ENCODE measurements around the gene ZC3HAV1.
"Not testable (repeated sequence)": the region's sequence is repeated elsewhere in the genome, so short reads cannot be mapped to it uniquely, and the experiment has no call there.

The ZC3HAV1 gene

DNA sequence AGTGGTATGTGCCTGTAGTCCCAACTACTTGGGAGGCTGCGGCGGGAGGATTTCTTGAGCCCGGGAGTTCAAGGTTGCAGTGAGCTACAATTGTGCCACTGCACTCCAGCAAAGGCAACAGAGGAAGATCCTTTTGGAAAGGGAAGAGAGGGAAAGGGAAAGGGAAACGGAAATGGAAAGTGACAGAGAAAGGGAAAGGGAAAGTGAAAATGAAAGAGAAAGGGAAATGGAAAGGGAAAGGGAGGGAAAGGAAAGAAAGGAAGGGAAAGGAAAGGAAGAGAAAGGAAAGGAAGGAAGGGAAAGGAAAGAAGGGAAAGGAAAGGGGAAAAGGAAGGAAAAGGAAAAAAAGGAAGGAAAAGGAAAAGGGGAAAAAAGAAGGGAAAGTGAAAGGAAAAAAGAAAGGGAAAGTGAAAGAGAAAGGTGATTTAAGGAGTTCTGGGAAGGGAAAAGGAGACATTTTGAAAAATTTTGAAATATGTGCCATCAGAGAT lies 2.3 kb upstream of the ZC3HAV1 start:
- no peak for DNase-seq

DNA sequence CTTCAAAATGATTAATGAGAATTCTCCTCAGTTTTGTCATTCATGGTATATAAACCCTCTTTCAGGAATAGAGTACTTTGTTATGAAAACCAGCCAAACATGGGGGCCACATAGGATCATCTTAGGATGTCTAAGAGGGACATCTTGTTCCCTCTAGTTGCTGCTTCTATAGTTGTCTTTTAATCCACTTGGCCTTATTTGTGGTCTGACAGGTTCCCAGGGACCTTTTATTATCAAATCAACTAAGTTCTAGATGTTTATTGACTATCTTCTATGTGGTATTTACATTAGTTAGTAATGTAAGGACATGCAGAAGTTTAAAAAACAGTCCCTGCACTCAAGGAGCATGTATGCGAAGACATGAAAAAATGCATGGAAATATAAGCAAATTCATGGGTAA lies 1.6 kb upstream of the ZC3HAV1 start:
- no peak for DNase-seq

DNA sequence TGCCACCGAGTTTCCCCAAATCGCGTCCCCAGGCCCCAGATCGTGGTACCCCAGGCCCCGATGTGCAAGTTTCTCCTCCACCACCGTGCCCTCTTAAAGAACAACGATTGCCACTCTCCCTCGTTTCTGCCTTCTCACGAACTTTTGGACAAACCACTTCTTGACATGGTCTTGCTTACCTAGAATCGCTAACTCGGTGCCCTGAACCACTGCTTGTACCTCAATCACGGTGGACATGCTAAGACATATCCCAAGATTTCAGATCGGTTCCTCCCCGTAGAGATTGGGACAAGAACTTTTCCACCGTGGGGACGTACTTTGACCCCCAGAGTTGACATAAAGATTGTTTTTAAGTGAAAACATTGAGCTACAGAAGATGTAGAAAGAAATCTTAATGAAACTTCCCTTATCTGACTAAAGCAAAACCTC lies 477 bp upstream of the ZC3HAV1 start:
- DNase-seq, result no peak

- DNase-seq, result no peak
Measured at GRCh38 chr7:139108266-139109187, 993 bp downstream of the ZC3HAV1 start.

GRCh38 chr7:139106959-139107358 lies 2.6 kb downstream of the ZC3HAV1 start:
- no peak for DNase-seq

DNA sequence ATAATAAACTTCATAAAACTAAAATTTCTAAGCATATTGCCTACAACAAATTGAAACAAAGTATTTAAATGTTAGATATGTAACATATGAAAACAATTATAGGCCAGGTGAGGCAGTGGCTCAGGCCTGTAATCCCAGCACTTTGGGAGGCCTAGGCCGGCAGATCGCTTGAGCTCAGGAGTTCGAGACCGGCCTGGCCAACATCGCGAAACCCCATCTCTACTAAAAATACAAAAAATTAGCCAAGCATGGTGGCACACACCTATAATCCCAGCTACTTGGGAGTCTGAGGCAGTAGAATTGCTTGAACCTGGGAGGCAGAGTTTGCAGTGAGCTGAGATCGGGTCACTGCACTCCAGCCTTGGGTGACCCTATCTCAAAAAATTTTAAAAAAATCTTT lies 3.3 kb downstream of the ZC3HAV1 start:
- DNase-seq, result not testable (repeated sequence)

DNA sequence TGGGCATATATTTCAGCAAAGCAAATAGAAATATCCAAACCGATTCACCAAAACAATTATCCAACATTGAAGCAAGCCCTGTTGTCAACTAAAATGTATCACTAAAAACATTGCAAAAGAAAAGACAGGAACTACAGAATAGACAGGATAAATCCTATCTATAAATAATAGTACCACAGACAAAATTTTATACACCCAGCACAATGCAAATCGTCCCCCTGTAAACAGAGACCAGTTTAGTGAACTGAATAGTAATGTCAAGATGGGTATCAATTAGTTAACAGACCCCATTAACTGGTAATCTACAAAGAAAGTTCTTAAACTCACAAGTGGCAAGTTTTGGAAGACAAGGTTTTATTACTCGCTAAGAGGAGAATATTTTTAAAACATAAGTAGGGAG lies 4.0 kb downstream of the ZC3HAV1 start:
- DNase-seq, result no peak

GRCh38 chr7:139104091-139104450 lies 5.4 kb downstream of the ZC3HAV1 start:
- no peak for DNase-seq

GRCh38 chr7:139103057-139103815 lies 6.3 kb downstream of the ZC3HAV1 start:
- DNase-seq, result no peak

GRCh38 chr7:139101637-139102158 lies 7.8 kb downstream of the ZC3HAV1 start:
- not testable (repeated sequence) for DNase-seq

GRCh38 chr7:139099172-139099947 lies 10.2 kb downstream of the ZC3HAV1 start:
- no peak for DNase-seq

GRCh38 chr7:139095194-139095659 lies 14.3 kb downstream of the ZC3HAV1 start:
- DNase-seq, result no peak

DNA sequence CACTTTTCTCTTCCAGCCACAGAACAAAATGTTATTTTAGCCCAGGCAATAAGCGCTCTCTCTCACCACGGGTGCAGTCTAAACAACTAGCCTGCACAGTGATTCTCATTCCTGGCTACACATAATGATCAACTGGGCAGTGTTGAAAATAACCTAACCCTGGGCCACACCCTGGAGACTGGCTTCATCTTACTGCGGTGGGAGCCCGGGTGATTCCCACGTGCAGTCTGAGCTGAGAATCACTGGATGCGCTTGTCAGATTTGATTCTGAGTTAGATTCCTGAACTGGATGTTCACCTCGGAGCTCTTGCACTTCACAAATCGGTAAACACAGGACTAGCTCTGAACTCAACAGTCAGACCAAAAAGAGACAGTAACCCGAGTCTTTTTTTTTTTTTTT lies 14.9 kb downstream of the ZC3HAV1 start:
- DNase-seq, result no peak

- no peak for DNase-seq
Measured at GRCh38 chr7:139094030-139094429, 15.5 kb downstream of the ZC3HAV1 start.

DNA sequence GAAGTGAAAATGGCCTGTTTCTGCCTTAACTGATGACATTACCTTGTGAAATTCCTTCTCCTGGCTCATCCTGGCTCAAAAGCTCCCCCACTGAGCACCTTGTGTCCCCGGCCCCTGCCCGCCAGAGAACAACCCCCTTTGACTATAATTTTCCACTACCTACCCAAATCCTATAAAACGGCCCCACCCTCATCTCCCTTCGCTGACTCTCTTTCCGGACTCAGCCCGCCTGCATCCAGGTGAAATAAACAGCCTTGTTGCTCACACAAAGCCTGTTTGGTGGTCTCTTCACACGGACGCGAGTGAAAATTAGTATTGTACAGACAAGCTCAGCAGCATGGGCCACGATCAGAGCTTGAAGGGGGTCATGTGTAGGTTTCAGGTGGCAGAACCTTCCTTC lies 16.0 kb downstream of the ZC3HAV1 start:
- DNase-seq, result not testable (repeated sequence)

- no peak for DNase-seq
Measured at GRCh38 chr7:139092090-139092796, 17.3 kb downstream of the ZC3HAV1 start.

DNA sequence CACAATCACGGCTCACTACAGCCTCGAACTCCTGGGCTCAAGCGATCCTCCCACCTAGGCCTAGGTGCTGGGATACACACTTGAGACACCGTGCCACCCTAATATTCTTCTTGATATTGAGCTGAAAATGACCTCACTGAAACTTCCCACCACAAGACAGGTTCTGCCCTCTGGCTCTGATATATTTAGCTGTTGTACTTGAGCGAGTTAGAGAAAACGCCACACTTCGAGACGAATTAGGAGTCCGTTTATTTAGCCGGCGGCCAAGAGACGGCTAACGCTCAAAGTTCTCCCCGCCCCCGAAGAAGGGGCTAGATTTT lies 17.9 kb downstream of the ZC3HAV1 start:
- DNase-seq, result no peak

- no peak for DNase-seq
Measured at GRCh38 chr7:139089118-139089517, 20.4 kb downstream of the ZC3HAV1 start.

- no peak for DNase-seq
Measured at GRCh38 chr7:139088268-139088667, 21.3 kb downstream of the ZC3HAV1 start.

- DNase-seq, result no peak
Measured at GRCh38 chr7:139087212-139087611, 22.3 kb downstream of the ZC3HAV1 start.

GRCh38 chr7:139086454-139086853 lies 23.1 kb downstream of the ZC3HAV1 start:
- no peak for DNase-seq

DNA sequence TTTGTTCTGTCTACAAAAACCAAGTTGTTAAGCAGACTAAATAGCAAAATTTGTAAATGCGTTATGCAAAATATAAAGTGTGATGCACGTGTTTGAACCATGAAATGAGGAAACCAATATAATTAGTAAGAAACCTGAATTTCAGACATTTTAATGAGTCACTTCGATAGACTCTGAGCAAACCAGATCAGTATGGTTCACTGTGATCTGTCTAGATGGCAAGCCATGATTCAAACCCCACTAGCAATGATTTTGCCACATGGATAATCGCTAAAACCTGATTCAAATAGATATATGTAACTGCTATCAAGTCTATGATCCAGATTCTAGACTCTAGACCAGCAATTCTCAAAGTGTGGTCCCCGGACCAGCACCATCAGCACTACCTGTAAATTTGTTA lies 24.8 kb downstream of the ZC3HAV1 start:
- DNase-seq, result no peak

Data from SIG-M5 (cell line).